Neural progenitor cell (in vitro differentiated cells): Measurements from ENCODE around the gene S100A7A.

Experiments
- EZH2 ChIP-seq: fragments of 200-600 bp; sonication (generic); IDR thresholded peaks from 2 replicates; pipeline ENCODE4 v1.6.1; 2017; ENCODE audit warnings: antibody characterized with exemption, mild to moderate bottlenecking, moderate library complexity
- EZH2phosphoT487 ChIP-seq: fragments of 200-600 bp; sonication (generic); IDR thresholded peaks from 2 replicates; pipeline ENCODE4 v1.6.1; 2017; ENCODE audit warnings: antibody characterized with exemption
- TF ChIP-seq, protein P1 (sequence below): fragments of 200-600 bp; sonication (generic); IDR thresholded peaks from 2 replicates; pipeline ENCODE4 v1.5.1; 2017; ENCODE audit warnings: antibody characterized with exemption, mild to moderate bottlenecking

DNA sequence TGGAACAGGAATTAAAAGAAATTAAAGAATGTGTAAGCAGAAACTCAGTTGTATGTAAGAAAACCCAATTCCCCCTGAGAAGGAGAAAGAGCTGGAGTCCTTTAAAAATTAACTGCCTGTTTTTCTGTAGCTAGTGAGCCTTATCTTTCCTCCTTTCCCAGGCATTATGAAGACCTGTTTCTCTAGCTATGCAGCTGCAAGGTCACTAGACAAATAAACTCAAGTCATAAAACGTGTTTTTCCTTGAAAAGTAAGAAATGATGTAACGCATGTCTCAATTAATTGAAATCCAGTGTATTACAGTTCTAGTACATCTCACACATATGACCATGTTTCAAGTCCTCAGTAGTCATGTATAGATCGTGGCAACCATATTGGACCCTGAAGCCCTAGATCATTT, 46.2 kb upstream of the S100A7A start:
- TF ChIP-seq, protein P1, sequence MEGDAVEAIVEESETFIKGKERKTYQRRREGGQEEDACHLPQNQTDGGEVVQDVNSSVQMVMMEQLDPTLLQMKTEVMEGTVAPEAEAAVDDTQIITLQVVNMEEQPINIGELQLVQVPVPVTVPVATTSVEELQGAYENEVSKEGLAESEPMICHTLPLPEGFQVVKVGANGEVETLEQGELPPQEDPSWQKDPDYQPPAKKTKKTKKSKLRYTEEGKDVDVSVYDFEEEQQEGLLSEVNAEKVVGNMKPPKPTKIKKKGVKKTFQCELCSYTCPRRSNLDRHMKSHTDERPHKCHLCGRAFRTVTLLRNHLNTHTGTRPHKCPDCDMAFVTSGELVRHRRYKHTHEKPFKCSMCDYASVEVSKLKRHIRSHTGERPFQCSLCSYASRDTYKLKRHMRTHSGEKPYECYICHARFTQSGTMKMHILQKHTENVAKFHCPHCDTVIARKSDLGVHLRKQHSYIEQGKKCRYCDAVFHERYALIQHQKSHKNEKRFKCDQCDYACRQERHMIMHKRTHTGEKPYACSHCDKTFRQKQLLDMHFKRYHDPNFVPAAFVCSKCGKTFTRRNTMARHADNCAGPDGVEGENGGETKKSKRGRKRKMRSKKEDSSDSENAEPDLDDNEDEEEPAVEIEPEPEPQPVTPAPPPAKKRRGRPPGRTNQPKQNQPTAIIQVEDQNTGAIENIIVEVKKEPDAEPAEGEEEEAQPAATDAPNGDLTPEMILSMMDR = no peak
- TF ChIP-seq EZH2 (no peak), EZH2phosphoT487 (no peak)
